Endothelial cell (in vitro differentiated cells): ENCODE results near the gene PPP1R1C. TPM values are rescaled to one million over a fixed set of nuclear protein-coding genes. Genes with fewer than 3 reads are reported as not detected.

Experiments
- DNase-seq: peaks from one replicate; pipeline ENCODE4 v3.0.0; 2021; ENCODE audit warnings: low spot score
- H3K27ac Mint-ChIP-seq: one replicate; pipeline ENCODE4 v1.8.0; 2021; ENCODE audit warnings: mixed read lengths, inconsistent platforms; ENCODE audit not compliant: unreplicated experiment
- H3K27me3 Mint-ChIP-seq: one replicate; pipeline ENCODE4 v1.8.0; 2021; ENCODE audit warnings: mild to moderate bottlenecking, moderate library complexity, mixed read lengths, inconsistent platforms; ENCODE audit not compliant: unreplicated experiment
- H3K36me3 Mint-ChIP-seq: one replicate; pipeline ENCODE4 v1.8.0; 2021; ENCODE audit warnings: mild to moderate bottlenecking, low read depth, mixed read lengths, inconsistent platforms; ENCODE audit not compliant: unreplicated experiment
- H3K4me1 Mint-ChIP-seq: one replicate; pipeline ENCODE4 v1.8.0; 2021; ENCODE audit warnings: mild to moderate bottlenecking, mixed read lengths, inconsistent platforms; ENCODE audit not compliant: unreplicated experiment
- H3K4me3 Mint-ChIP-seq: one replicate; pipeline ENCODE4 v1.8.0; 2021; ENCODE audit warnings: mild to moderate bottlenecking, mixed read lengths, inconsistent platforms; ENCODE audit not compliant: unreplicated experiment
- H3K9me3 Mint-ChIP-seq: one replicate; pipeline ENCODE4 v1.8.0; 2021; ENCODE audit warnings: mixed read lengths, inconsistent platforms; ENCODE audit not compliant: unreplicated experiment
- total RNA-seq: library from RNA; stranded (reverse); fragmentation: NEBNext Ultra II Directional; extraction: Animal tissue kit (Norgen Biotek cat#: 25700); gene quantifications from one replicate; pipeline ENCODE4 v1.2.1, GENCODE V29; 2021; ENCODE audit not compliant: unreplicated experiment
- TF ChIP-seq, protein P1 (sequence below): fragments of 200-600 bp; sonication (generic); IDR thresholded peaks from one replicate; pipeline ENCODE4 v1.5.0; 2021; ENCODE audit warnings: antibody characterized with exemption; ENCODE audit not compliant: unreplicated experiment

PPP1R1C gene
- total RNA-seq, 1 donor from 2014 or later: 0.97 TPM

DNA sequence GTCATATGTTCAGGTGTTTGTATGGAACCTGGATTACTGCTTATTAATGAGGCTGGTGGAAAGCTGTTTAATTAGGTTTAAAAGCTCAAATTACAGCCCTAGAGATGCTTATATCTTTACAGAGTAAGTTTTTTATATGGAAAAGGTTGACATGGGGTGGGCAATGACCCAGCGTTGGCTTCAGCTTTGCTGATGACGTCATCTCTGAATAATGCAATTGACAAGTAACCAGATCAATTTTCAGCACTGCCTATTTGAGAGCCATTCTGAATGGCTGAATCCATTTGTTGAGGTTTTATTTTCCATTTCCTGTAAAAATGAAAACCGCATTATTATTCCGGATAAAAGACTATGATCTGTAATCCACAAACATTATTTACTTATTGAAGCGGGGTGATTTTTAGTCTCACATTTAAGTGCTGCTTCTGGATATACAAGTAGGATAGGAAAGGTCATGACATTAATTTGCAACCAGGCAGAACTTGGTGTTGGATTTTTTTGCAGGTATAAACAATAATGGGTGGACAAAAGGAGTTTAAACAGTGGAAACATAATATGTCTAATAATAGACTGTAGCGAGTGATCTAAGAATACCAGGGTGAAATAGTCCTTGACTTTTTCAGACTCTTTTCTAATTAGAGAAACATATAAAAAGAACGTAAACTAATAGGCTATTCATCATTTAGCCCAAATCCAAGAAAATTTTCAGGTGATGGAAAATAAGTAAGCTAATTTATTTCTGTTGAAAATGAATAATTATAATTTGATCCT lies 2.7 kb downstream of the PPP1R1C start:
- DNase-seq: no peak
- Mint-ChIP-seq H3K27ac (no peak overlapping the region), H3K9me3 (no peaks in the 10 kb centered on the region), H3K27me3 (no peaks in the 10 kb centered on the region), H3K36me3 (no peaks in the 10 kb centered on the region), H3K4me1 (no peaks in the 10 kb centered on the region), H3K4me3 (no peak overlapping the region)
- TF ChIP-seq, protein P1, sequence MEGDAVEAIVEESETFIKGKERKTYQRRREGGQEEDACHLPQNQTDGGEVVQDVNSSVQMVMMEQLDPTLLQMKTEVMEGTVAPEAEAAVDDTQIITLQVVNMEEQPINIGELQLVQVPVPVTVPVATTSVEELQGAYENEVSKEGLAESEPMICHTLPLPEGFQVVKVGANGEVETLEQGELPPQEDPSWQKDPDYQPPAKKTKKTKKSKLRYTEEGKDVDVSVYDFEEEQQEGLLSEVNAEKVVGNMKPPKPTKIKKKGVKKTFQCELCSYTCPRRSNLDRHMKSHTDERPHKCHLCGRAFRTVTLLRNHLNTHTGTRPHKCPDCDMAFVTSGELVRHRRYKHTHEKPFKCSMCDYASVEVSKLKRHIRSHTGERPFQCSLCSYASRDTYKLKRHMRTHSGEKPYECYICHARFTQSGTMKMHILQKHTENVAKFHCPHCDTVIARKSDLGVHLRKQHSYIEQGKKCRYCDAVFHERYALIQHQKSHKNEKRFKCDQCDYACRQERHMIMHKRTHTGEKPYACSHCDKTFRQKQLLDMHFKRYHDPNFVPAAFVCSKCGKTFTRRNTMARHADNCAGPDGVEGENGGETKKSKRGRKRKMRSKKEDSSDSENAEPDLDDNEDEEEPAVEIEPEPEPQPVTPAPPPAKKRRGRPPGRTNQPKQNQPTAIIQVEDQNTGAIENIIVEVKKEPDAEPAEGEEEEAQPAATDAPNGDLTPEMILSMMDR: no peak

DNA sequence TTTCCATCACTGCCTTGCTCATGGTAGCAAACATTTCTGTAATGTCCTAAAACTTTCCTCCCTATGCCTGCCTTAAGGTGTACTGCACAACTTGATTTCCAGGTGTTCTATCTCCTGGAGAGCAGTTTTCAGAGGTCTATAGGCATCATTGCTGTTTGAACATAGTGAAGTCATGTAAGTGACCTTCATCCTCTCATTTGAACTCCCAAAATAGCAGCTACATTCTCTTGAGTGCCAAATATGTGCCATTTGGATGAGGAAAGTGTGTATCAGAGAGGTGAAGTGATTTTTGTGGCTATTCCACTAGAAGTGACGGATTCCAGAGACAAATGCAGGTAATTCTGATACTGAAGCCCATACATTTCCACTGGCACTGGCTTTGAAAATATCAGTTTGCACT lies 3.4 kb downstream of the PPP1R1C start:
- Mint-ChIP-seq H3K9me3 (no peaks in the 10 kb centered on the region), H3K27me3 (no peaks in the 10 kb centered on the region), H3K4me3 (no peak overlapping the region), H3K4me1 (no peaks in the 10 kb centered on the region), H3K27ac (no peak overlapping the region), H3K36me3 (no peaks in the 10 kb centered on the region)
- DNase-seq: no peak
- TF ChIP-seq, protein P1: no peak

DNA sequence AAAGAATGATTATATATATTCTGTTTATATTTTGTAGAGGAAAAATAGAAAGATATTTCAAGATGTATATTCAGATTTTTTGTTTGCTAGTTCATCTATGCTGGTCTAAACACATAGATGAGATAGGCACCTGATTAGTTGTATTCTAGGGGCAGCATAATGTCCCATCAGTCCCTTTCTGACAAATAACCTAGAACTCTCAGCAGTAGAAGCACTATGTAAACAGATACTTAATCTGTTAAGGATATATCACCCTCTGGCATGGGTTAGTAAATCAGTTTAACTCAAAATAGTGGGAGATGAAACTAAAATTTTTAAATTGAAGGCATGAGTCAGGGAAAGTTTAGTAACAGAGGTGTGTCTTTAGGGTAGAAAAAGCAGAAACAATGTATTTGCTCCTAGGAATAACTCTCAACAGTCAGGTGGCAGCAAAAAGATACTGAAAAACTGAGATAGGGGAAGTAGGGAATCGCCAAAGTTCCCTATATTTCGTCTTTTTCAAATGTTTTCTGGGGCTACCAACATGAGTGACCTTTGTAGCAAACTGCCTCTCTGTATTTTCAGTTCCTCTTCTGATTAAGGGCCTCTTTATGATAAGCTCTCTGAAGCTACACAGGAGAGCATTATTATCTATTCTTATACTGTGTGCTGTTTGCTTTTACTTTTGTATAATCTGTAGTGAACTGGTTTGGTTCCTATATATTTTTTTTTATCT lies 5.7 kb downstream of the PPP1R1C start:
- H3K27ac Mint-ChIP-seq: no peak overlapping the region
- H3K4me3 Mint-ChIP-seq: no peak overlapping the region
- H3K4me1 Mint-ChIP-seq: no peaks in the 10 kb centered on the region
- no peaks in the 10 kb centered on the region for H3K27me3 Mint-ChIP-seq
- no peaks in the 10 kb centered on the region for H3K36me3 Mint-ChIP-seq
- no peak for DNase-seq
- H3K9me3 Mint-ChIP-seq: no peaks in the 10 kb centered on the region
- TF ChIP-seq, protein P1: no peak

DNA sequence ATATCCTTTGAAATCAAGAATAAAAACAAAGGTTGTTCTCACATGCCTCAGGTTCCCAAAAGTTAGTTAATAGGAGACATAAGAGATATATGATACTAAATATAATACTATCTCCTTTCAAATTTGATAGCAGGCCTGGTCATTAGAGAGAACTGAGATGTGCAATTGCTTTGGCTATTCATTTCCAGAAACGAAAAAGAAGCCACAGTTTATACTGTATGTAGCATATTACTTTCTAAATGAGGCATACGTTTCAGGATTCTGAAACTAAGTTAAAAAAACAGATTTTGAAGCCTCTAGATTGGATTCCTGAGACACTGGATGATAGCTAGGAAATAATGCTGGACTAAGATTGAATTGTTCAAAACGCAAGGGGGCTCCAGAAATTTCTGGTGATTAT lies 7.1 kb downstream of the PPP1R1C start:
- TF ChIP-seq, protein P1: no peak
- Mint-ChIP-seq H3K27ac (no peak overlapping the region), H3K36me3 (no peaks in the 10 kb centered on the region), H3K9me3 (no peaks in the 10 kb centered on the region), H3K27me3 (no peaks in the 10 kb centered on the region), H3K4me1 (no peaks in the 10 kb centered on the region), H3K4me3 (no peak overlapping the region)
- no peak for DNase-seq

DNA sequence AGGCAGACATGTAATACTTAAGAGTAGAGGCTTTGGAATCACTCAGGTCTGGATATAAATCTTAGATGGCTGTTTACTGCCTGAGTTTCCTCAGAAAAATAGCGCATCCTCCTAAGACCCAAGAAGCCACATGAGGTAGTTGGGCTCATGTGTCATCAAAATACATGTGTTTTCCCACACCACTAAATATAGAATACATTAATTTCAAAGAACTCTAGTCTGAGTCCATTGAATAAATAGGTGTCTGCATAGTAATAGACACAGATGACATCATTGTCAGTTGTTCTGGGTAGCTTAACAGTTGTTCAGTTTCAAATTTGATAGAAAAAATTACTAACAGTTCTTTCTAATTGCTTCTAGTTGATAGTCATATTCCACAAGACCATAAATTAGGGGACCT lies 9.6 kb downstream of the PPP1R1C start:
- no peaks in the 10 kb centered on the region for H3K9me3 Mint-ChIP-seq
- no peaks in the 10 kb centered on the region for H3K27me3 Mint-ChIP-seq
- DNase-seq: no peak
- TF ChIP-seq, protein P1: no peak
- no peaks in the 10 kb centered on the region for H3K36me3 Mint-ChIP-seq
- H3K4me1 Mint-ChIP-seq: no peaks in the 10 kb centered on the region
- H3K4me3 Mint-ChIP-seq: no peak overlapping the region
- no peak overlapping the region for H3K27ac Mint-ChIP-seq
